Liver (tissue), 9 donors: ENCODE data around the gene CYP1B1. TPM values are rescaled to one million over a fixed set of nuclear protein-coding genes. Genes with fewer than 3 reads are reported as not detected.
"Not testable (repeated sequence)": the region's sequence is repeated elsewhere in the genome, so short reads cannot be mapped to it uniquely, and the experiment has no call there.

Experiments
- DNase-seq: peaks from one replicate; pipeline ENCODE4 v3.0.0-alpha.2; 2017; ENCODE audit warnings: low spot score
- H3K27ac ChIP-seq, 2 donors: one replicate each; pipeline ENCODE4 v1.7.0; 2013; ENCODE audit warnings: inconsistent platforms in 2 of 2, low read length in 2 of 2, control low read depth in 1 of 2, low read depth in 1 of 2, mild to moderate bottlenecking in 1 of 2
- H3K27me3 ChIP-seq, 4 donors: one replicate each; pipeline versions ENCODE4 v1.6.1 to v1.7.0; 2013; ENCODE audit warnings: low read length in 3 of 4, inconsistent platforms in 1 of 4, mild to moderate bottlenecking in 1 of 4, moderate library complexity in 1 of 4; ENCODE audit not compliant: control insufficient read depth in 4 of 4, insufficient read depth in 4 of 4
- H3K36me3 ChIP-seq, 4 donors: one replicate each; pipeline versions ENCODE4 v1.6.1 to v1.7.0; 2013; ENCODE audit warnings: low read length in 3 of 4, mild to moderate bottlenecking in 3 of 4, low read depth in 1 of 4, moderate library complexity in 1 of 4; ENCODE audit not compliant: control insufficient read depth in 4 of 4, insufficient read depth in 3 of 4
- H3K4me1 ChIP-seq, 4 donors: one replicate each; pipeline versions ENCODE4 v1.6.1 to v1.7.0; 2013; ENCODE audit warnings: low read length in 3 of 4, mild to moderate bottlenecking in 3 of 4, moderate library complexity in 1 of 4; ENCODE audit not compliant: control insufficient read depth in 4 of 4, insufficient read depth in 4 of 4
- H3K4me3 ChIP-seq, 3 donors: one replicate each; pipeline versions ENCODE4 v1.6.1 to v1.7.0; 2013; ENCODE audit warnings: low read length in 3 of 3, control low read depth in 1 of 3, low read depth in 1 of 3, mild to moderate bottlenecking in 1 of 3
- H3K9ac ChIP-seq, 2 donors: one replicate each; pipeline ENCODE4 v1.7.0; 2013; ENCODE audit warnings: low read length in 2 of 2, mild to moderate bottlenecking in 2 of 2, moderate library complexity in 2 of 2, control low read depth in 1 of 2, low read depth in 1 of 2
- H3K9me3 ChIP-seq, 4 donors: one replicate each; pipeline versions ENCODE4 v1.6.1 to v1.7.0; 2013; ENCODE audit warnings: low read length in 3 of 4; ENCODE audit not compliant: control insufficient read depth in 4 of 4
- EGR1 ChIP-seq, 2 donors: IDR thresholded peaks; 2 replicates each; pipeline ENCODE4 v1.6.1; 2016 to 2018; ENCODE audit warnings: antibody characterized with exemption in 2 of 2, low read depth in 2 of 2
- FOXA1 ChIP-seq: IDR thresholded peaks from 2 replicates; pipeline ENCODE4 v1.6.1; 2016; ENCODE audit warnings: antibody characterized with exemption
- FOXA2 ChIP-seq: IDR thresholded peaks from 2 replicates; pipeline ENCODE4 v1.6.1; 2016; ENCODE audit warnings: antibody characterized with exemption
- HNF4G ChIP-seq: IDR thresholded peaks from 2 replicates; pipeline ENCODE4 v1.6.1; 2016; ENCODE audit warnings: antibody characterized with exemption
- RAD21 ChIP-seq, 2 donors: IDR thresholded peaks; 2 replicates each; pipeline ENCODE4 v1.6.1; 2016; ENCODE audit warnings: antibody characterized with exemption in 2 of 2, mild to moderate bottlenecking in 2 of 2
- ZBTB33 ChIP-seq: IDR thresholded peaks from 2 replicates; pipeline ENCODE4 v1.6.1; 2016; ENCODE audit warnings: antibody characterized with exemption
- WGBS: extraction: QIAGEN DNeasy Blood & Tissue Kit; methylation state at CpG from one replicate; pipeline ENCODE4 v1.1.7; 2013; 5-methylcytosine and 5-hydroxymethylcytosine counted together
- polyA plus RNA-seq, 2 donors: library from polyadenylated mRNA; stranded (reverse) in 1 of 2; unstranded in 1 of 2; fragments of 200-250 nt in 1 of 2; fragments of >200 nt in 1 of 2; fragmentation: Nextera tagmentation in 1 of 2; extraction: Ambion mirVana in 1 of 2; gene quantifications; one replicate each; pipeline versions ENCODE4 v1.2.1 to v1.2.3, GENCODE V29; 2013 to 2015
- total RNA-seq, 2 donors: library from RNA; depleted of rRNA; stranded (reverse); fragments of >200 nt; gene quantifications; one replicate each; pipeline ENCODE4 v1.2.3, GENCODE V29; 2014
- TF ChIP-seq, protein P1 (sequence below): fragments of 150-350 bp; IDR thresholded peaks from 2 replicates; pipeline ENCODE4 v1.5.1; 2017; ENCODE audit warnings: improper control_type of control experiment, low read depth, low read length; ENCODE audit not compliant: missing input control
- TF ChIP-seq, protein P2 (sequence below): IDR thresholded peaks from 2 replicates; pipeline ENCODE4 v1.6.1; 2016; ENCODE audit warnings: antibody characterized with exemption, mild to moderate bottlenecking
- TF ChIP-seq, protein P3 (sequence below): IDR thresholded peaks from 2 replicates; pipeline ENCODE4 v1.6.1; 2016; ENCODE audit warnings: antibody characterized with exemption
- donor health status: healthy.
- donor health status: healthy.
- donor health status: healthy.
- donor health status: healthy.
- donor health status: healthy.

The CYP1B1 gene
- total and polyA plus RNA-seq, 4 donors = 0.84 to 6.8 (median 3.2) TPM

DNA sequence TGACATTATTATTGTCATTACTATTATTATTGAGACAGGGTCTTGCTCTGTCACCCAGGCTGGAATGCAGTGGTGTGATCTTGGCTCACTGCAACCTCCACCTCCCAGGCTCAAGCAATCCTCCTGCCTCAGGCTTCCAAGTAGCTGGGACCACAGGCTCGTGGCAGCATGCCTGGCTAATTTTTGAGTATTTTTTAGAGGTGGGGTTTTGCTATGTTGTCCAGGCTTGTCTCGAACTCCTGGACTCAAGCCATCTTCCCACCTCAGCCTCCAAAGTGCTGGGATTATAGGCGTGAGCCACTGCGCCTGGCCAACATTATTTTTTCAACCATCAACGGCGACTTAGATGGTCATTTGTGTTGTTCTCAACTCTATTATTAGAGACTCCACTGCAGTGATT, 14.3 kb upstream of the CYP1B1 start:
- not testable (repeated sequence) for H3K9me3 ChIP-seq, H3K9ac ChIP-seq, H3K4me3 ChIP-seq, H3K36me3 ChIP-seq, H3K27ac ChIP-seq, H3K27me3 ChIP-seq, H3K4me1 ChIP-seq, DNase-seq
- WGBS = 95% methylated on average over 6 of the region's 6 CpGs

GRCh38 chr2:38085998-38086698, 10.2 kb upstream of the CYP1B1 start:
- H3K9me3 ChIP-seq, H3K4me1 ChIP-seq, H3K9ac ChIP-seq, H3K27me3 ChIP-seq, H3K4me3 ChIP-seq, H3K27ac ChIP-seq, DNase-seq, H3K36me3 ChIP-seq: not testable (repeated sequence)
- 88% methylated on average over 10 of the region's 10 CpGs for WGBS

DNA sequence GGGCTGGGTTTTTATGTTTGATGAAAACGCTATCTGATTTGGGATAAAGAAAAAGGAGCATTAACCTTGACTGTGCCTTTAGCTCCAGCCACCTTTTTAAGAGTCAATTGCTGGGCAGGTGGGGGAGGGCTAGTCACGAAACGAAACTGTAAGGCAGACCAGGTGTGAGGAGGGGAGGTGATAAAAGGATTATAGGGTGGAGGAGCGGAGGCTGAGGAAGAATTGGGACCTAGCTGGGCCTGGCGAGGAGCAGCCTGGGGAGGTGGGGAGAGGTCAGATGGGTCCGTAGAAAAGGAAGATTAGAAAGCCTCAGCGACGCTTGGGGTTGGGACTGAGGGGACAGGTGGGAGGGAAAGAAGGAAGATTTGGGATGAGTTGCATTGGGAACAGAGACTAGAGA, 8.6 kb upstream of the CYP1B1 start:
- WGBS = 85% methylated on average over 8 of the region's 8 CpGs
- H3K27ac ChIP-seq, H3K9me3 ChIP-seq, DNase-seq, H3K4me3 ChIP-seq, H3K4me1 ChIP-seq, H3K9ac ChIP-seq, H3K36me3 ChIP-seq, H3K27me3 ChIP-seq: not testable (repeated sequence)

GRCh38 chr2:38082727-38083126, 6.8 kb upstream of the CYP1B1 start:
- not testable (repeated sequence) for H3K27me3 ChIP-seq, H3K4me1 ChIP-seq, H3K9me3 ChIP-seq, DNase-seq, H3K36me3 ChIP-seq, H3K27ac ChIP-seq, H3K4me3 ChIP-seq, H3K9ac ChIP-seq
- 94% methylated on average over 9 of the region's 9 CpGs for WGBS

DNA sequence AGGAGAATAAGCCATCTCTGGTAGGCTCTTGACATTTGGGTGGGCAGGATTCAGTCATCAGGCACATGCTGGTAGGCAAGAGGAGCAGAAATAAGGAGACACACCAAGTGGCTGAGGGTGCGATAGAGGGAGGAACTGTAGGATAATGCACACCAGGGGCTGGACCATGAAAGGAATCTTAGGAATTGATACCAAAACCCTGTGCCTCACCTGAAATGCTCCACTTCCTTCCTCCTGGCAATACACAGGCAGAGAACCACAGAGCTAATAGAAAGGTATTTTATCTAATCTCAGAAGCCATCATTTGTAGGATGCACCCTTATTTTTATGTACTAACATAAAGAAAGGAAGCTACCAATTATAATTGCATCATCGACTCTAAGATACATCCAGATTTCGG, 4.4 kb upstream of the CYP1B1 start:
- Histone ChIP-seq H3K9me3 (no peaks in the 10 kb centered on the region), H3K27me3 (no peaks in the 10 kb centered on the region), H3K9ac (no peak overlapping the region), H3K4me1 (peaks cover 5 to 21% (median 11%) of the 10 kb centered on the region in 4 donors), H3K4me3 (no peak overlapping the region), H3K27ac (no peak overlapping the region), H3K36me3 (no peaks in the 10 kb centered on the region)
- no peak for DNase-seq
- TF ChIP-seq ZBTB33 = no peak
- no peak for TF ChIP-seq FOXA1
- TF ChIP-seq FOXA2 = no peak
- TF ChIP-seq, protein P1, sequence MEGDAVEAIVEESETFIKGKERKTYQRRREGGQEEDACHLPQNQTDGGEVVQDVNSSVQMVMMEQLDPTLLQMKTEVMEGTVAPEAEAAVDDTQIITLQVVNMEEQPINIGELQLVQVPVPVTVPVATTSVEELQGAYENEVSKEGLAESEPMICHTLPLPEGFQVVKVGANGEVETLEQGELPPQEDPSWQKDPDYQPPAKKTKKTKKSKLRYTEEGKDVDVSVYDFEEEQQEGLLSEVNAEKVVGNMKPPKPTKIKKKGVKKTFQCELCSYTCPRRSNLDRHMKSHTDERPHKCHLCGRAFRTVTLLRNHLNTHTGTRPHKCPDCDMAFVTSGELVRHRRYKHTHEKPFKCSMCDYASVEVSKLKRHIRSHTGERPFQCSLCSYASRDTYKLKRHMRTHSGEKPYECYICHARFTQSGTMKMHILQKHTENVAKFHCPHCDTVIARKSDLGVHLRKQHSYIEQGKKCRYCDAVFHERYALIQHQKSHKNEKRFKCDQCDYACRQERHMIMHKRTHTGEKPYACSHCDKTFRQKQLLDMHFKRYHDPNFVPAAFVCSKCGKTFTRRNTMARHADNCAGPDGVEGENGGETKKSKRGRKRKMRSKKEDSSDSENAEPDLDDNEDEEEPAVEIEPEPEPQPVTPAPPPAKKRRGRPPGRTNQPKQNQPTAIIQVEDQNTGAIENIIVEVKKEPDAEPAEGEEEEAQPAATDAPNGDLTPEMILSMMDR = no peak
- TF ChIP-seq, protein P2, sequence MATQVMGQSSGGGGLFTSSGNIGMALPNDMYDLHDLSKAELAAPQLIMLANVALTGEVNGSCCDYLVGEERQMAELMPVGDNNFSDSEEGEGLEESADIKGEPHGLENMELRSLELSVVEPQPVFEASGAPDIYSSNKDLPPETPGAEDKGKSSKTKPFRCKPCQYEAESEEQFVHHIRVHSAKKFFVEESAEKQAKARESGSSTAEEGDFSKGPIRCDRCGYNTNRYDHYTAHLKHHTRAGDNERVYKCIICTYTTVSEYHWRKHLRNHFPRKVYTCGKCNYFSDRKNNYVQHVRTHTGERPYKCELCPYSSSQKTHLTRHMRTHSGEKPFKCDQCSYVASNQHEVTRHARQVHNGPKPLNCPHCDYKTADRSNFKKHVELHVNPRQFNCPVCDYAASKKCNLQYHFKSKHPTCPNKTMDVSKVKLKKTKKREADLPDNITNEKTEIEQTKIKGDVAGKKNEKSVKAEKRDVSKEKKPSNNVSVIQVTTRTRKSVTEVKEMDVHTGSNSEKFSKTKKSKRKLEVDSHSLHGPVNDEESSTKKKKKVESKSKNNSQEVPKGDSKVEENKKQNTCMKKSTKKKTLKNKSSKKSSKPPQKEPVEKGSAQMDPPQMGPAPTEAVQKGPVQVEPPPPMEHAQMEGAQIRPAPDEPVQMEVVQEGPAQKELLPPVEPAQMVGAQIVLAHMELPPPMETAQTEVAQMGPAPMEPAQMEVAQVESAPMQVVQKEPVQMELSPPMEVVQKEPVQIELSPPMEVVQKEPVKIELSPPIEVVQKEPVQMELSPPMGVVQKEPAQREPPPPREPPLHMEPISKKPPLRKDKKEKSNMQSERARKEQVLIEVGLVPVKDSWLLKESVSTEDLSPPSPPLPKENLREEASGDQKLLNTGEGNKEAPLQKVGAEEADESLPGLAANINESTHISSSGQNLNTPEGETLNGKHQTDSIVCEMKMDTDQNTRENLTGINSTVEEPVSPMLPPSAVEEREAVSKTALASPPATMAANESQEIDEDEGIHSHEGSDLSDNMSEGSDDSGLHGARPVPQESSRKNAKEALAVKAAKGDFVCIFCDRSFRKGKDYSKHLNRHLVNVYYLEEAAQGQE = no peak
- no peak for TF ChIP-seq EGR1 (IDR thresholded peaks at IDR 0.05; ENCODE audit: low read depth in 2 of 2)
- TF ChIP-seq RAD21 (IDR thresholded peaks at IDR 0.05) = no peak
- TF ChIP-seq HNF4G = no peak
- TF ChIP-seq, protein P3, sequence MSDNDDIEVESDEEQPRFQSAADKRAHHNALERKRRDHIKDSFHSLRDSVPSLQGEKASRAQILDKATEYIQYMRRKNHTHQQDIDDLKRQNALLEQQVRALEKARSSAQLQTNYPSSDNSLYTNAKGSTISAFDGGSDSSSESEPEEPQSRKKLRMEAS = no peak
- WGBS = 98% methylated on average over 3 of the region's 3 CpGs
